Measurements from ENCODE around the gene ZNF367.
A peak's percentile ranks its signal among the peaks of the same experiment; 100 is the strongest.
"Not testable (repeated sequence)": the region's sequence is repeated elsewhere in the genome, so short reads cannot be mapped to it uniquely, and the experiment has no call there.

The ZNF367 gene

DNA sequence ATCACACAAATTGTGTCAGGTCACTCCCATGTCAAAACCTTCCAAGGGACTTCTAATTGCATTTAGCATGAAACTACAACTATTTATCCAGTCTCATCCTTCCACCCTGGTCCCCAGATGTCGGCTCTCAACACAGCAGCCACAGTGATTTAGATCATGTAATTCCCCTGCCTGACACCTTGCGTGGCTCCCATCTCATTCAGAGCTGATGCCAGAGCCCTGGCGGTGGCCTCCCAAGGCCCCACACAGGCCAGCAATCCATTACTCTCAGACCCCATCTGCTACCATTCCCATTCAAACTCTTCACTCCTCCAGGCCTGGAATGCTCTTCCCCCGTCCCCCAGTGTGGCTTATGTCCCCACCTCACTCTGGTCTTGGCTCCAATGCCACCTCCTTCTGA is 37.0 kb downstream of the ZNF367 start:
- no peak overlapping the region for H3K4me3 ChIP-seq (ENCODE audit: low read length)
- DNase-seq (ENCODE audit: low read depth), result no peak
- TF ChIP-seq, protein P1, sequence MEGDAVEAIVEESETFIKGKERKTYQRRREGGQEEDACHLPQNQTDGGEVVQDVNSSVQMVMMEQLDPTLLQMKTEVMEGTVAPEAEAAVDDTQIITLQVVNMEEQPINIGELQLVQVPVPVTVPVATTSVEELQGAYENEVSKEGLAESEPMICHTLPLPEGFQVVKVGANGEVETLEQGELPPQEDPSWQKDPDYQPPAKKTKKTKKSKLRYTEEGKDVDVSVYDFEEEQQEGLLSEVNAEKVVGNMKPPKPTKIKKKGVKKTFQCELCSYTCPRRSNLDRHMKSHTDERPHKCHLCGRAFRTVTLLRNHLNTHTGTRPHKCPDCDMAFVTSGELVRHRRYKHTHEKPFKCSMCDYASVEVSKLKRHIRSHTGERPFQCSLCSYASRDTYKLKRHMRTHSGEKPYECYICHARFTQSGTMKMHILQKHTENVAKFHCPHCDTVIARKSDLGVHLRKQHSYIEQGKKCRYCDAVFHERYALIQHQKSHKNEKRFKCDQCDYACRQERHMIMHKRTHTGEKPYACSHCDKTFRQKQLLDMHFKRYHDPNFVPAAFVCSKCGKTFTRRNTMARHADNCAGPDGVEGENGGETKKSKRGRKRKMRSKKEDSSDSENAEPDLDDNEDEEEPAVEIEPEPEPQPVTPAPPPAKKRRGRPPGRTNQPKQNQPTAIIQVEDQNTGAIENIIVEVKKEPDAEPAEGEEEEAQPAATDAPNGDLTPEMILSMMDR (conservative IDR thresholded peaks at IDR 0.05; ENCODE audit: low read length), result no peak

DNA sequence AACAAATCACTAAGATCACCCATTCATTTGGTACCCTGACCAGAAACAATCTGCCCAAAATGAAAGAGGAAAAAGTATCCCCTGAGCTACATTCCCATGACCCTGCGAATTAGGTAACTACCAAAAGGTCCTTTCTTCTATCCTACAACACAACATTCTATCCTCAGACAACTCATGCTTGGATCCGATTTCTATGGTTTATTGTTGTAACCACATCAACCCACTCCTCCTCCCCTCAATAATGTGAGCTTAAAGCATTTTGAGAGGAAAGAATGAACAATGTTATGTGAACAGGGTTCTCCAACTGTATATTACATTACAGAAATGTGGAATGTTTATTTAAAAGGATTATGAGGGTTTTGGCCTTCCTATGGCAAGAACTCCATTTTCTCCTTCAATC is 38.7 kb downstream of the ZNF367 start:
- no peak overlapping the region for H3K4me3 ChIP-seq (ENCODE audit: low read length)
- TF ChIP-seq, protein P1 (conservative IDR thresholded peaks at IDR 0.05; ENCODE audit: low read length), result no peak
- no peak for DNase-seq (ENCODE audit: low read depth)

DNA sequence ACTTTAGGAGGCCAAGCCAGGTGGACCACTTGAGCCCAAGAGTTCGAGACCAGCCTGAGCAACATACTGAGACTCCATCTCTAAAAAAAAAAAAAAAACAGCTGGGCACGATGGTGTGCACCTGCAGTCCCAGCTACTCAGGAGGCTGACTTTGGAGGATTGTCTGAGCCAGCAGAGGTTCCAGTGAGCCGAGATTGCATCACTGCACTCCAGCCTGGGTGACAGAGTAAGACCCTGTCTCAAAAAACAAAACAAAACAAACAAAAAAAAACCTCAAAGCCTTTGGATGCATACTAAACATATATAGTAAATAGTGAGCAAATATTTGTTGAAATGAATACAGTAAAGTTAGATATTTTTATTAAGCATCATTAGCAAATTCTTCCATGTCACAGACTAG is 40.0 kb downstream of the ZNF367 start:
- no peak overlapping the region for H3K4me3 ChIP-seq (ENCODE audit: low read length)
- TF ChIP-seq, protein P1 (conservative IDR thresholded peaks at IDR 0.05; ENCODE audit: low read length), result no peak
- DNase-seq (ENCODE audit: low read depth), result no peak

DNA sequence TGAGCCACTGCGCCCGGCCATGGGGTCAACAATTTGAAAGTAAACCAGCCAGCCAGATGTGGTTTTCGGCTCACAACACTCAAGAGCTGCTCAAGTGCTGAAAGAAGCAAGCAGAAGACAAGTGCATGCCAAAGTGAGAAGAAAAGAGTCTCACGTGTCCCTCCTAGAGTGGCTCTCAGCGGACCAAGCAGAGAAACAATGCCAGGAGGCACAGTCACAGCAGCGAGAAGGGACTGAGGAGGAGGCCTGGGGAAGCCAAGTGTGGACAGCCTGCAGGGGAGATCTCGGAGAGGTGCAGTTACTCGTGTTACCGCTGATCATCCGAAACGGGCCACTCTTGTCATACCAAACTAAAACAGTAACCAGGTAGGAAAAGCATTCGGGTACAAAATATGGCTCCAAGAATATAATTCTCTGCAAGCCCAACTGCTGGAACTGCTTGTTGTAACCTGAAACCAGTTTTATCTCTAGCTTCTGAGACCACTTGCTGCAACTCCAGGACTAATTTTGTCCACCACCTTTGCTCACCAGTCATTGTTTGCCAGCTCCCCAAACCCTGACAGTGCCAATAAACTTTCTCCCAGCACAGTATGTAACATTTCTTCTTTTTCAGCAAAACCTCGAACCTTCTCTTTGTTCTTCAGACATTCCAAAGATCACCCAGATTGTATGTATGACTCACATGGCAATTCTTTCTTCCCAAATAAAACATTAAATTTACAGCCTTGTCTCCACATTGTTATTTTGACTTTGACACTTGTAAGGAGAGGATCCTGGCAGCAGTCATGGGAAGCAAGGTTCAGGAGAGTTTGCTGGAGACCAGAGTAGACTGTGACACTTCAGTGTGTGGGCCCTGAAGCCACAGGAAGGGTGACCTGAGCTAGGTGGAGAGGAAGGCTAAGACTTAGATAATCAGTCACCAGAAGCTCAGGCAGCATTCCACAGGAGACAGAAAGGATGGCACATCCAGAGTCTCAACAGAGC is 41.0 kb downstream of the ZNF367 start:
- no peak overlapping the region for H3K4me3 ChIP-seq (ENCODE audit: low read length)
- TF ChIP-seq, protein P1 (conservative IDR thresholded peaks at IDR 0.05; ENCODE audit: low read length), result no peak
- DNase-seq (ENCODE audit: low read depth), result peak; percentile 61

DNA sequence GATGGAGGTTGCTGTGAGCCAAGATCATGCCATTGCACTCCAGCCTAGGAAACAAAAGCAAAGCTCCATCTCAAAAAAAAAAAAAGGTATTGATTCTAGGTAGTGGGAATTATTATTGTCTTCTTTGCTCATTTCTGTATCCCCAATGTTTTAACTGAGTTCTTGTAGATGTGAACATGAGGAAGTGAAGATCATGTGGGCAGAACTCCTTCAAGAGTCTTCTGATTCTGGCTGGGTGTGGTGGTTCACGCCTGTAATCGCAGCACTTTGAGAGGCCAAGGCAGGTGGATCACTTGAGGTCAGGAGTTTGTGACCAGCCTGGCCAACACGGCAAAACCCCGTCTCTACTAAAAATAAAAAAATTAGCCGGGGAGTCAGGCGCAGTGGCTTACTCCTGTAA is 42.7 kb downstream of the ZNF367 start:
- DNase-seq (ENCODE audit: low read depth); H3K4me3 ChIP-seq (ENCODE audit: low read length): not testable (repeated sequence)

DNA sequence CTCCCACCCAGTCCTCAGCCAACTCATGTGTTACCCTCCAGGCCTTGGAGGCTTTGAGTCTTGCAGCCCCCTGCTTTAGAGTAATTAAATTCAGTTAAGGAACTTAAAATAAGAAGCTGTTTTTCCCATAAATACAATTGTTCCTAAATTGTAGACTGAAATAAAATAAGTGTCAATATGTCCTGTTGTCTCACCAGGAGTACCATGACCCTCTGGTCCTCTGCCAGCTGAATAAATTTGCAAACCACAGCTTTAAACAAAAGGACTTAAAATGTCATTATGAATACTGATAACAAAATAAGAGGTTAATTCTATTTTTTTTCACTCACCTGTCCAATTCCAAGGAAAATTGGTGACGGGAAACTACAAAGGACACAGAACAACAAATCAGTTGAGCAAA is 50.2 kb downstream of the ZNF367 start:
- TF ChIP-seq, protein P1 (conservative IDR thresholded peaks at IDR 0.05; ENCODE audit: low read length), result no peak

DNA sequence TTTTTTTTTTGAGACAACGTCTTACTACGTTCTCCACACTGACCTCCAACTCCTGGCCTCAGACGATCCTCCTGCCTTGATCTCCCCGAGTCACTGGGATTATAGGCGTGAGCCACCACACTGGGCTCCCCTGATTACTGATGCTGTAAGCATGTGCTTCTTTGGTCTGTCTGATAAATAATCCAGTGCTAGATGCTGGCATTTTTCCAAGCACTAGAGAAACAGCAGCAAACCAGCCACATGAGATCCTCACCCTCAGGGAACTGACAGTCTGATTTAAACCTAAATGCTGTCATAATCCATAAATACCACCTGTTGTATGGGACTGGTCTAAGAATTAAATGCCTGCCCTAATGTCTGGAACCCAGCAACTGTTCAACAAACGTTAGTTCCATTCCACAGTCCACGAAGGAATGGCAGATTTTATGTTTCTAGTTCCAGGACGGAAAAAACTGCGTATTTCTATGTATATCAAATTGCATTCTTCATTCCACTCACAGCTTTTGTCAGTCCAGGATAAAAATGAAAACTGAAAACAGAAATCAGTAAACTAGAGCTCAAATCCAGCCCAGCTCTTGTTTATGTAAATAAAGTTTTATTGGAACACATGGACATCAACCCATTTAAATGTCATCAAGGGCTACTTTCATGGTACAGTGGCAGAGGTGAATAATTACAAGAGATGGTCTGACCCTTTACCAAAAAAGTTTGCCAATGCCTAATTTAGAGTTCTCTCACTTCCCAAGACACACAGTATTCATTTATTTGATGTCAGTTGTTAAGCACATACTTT is 54.8 kb downstream of the ZNF367 start:
- no peak overlapping the region for H3K4me3 ChIP-seq (ENCODE audit: low read length)
- DNase-seq (ENCODE audit: low read depth), result no peak
- TF ChIP-seq, protein P1 (conservative IDR thresholded peaks at IDR 0.05; ENCODE audit: low read length), result no peak

More for the DNA sequence above, 50.2 kb downstream of the ZNF367 start:
- H3K4me3 ChIP-seq (ENCODE audit: low read length), result no peak overlapping the region
- DNase-seq (ENCODE audit: low read depth), result no peak

DNA sequence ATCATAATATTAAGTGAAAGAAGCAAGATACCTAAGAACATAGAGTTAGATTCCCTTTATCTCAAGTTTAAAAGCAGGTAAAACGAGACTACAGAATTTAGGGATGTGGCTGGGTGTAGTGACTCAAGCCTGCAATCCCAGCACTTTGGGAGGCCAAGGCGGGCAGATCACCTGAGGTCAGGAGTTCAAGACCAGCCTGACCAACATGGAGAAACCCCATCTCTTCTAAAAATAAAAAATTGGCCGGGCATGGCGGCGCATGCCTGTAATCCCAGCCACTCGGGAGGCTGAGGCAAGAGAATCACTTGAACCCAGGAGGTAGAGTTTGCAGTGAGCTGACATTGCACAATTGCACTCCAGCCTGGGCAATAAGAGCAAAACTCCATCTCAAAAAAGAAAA is 56.1 kb downstream of the ZNF367 start:
- not testable (repeated sequence) for H3K4me3 ChIP-seq (ENCODE audit: low read length); DNase-seq (ENCODE audit: low read depth)

Measured in AG10803 (cell line).